HG03045 (cell line): Measurements from ENCODE around the gene CXCL5.
"Not testable (repeated sequence)": the region's sequence is repeated elsewhere in the genome, so short reads cannot be mapped to it uniquely, and the experiment has no call there.

Source experiments
- ATAC-seq: cut with Tn5 transposase; IDR thresholded peaks from one replicate; pipeline ENCODE4 v1.9.1; 2021; ENCODE audit warnings: mild to moderate bottlenecking, moderate library complexity; ENCODE audit not compliant: unreplicated experiment

CXCL5 gene

DNA sequence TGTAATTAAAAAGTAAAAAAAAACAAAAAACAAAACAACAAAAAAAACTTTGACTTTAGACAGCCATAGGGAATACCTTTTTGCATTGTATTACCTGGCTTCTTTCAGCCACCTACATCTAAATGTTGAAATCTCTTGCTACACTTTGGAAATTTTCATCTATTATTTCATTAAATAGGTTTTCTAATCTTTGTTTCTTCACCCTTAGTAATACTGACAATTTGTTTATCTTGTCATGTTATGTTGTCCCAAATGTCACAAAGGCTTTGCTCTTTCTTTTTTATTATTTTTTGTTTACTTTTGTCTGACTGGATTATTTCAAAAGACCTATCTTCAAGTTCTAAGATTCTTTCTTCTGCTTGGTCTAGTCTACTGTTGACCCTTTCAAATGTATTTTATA lies 24.1 kb downstream of the CXCL5 start:
- no peak for ATAC-seq

DNA sequence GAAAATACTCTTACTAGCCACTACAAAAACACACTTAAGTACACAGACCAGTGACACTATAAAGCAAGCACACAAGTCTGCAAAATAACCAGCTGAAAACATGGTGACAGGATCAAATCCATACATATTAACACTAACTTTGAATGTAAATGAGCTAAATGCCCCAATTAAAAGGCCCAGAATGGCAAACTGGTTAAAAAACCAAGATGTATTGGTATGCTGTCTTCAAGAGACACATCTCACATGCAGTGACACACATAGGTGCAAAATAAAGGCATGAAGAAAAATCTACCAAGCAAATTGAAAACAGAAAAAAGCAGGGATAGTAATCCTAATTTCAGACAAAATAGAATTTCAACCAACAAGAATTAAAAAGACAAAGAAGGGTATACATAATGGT lies 27.5 kb downstream of the CXCL5 start:
- no peak for ATAC-seq

DNA sequence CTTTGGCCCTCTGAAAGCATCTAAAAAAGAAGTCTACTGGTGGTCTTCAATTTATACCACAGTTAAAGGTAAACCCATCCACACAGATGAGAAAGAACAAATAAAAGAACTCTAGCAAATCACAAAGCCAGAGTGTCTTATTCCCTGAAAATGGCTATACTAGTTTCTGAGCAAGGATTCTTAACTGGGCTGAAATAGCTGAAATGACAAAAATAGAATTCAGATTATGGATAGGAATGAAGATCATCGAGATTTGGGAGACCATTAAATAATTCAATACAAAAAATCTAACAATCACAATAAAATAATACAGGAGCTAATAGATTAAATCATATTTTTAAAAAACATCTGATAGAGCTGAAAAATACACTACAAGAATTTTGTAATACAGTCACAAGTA lies 28.5 kb downstream of the CXCL5 start:
- no peak for ATAC-seq

DNA sequence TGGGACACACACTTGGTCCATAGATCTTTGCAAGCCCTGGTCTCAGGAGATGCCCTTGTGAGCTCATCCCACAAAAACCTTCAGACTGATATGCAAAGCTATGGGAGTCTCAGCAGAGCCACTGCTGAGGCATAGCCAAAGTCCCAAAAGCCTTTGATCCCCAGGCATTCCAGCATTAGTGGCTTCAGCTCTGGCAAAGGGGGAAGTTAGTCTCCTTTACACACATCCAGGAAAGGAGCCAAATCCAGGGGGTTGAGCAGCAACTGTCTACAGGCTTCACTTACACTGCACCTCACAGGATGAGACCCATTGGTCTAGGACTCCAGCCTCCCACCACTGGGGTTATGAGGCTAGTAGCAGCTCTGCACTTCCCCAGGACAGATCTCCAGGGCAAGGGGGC lies 30.6 kb downstream of the CXCL5 start:
- no peak for ATAC-seq

DNA sequence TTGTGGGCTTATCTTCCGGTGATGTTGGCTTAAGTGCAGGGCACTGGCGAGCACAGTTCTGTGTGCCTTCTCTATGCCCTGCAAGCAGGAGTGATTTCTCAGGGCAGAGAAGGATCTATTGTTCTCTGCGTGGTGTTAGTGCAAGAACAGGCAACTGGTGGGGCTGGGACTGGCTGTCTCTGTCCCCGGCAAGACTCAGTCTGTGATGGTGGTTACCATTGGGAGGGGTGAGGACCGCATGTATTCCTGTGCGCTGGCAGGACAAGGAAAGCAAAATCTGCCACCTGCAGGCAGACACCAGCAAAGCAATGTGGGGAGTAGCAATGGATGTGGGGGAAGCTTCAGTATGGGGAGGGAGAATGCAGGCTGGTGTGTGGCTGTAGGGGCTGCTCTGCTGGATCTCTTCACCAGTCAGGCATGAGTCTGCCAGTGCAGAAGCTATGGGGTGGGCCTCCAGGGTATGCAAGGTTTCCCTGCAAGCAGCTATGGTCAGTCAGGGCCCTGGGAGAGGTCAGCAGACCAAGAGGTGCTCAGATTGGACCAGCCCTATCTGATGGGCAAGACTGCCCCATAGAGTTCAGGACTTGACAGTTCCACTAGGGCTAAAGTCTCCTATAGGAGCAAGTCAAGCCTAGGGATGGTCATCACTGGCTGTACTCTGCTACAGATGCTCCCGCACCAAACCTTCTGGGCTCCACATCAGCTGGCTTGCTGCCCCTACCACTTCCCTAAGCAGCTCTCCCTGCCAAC lies 33.4 kb downstream of the CXCL5 start:
- no peak for ATAC-seq

DNA sequence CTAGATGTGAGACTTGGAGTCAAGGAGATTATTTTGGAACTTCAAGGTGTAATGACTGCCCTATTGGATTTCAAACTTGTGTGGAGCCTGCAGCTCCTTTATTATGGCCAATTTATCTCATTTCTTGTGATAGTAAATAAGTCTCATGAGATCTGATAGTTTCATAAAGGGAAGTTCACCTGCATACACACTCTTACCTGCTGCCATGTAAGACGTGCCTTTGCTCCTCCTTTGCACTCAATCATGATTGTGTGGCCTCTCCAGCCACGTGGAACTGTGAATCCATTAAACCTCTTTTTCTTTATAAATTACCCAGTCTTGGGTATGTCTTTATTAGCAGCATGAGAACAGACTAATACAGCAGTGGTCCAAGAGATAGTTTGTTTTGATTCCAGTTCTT lies 35.8 kb downstream of the CXCL5 start:
- no peak for ATAC-seq

DNA sequence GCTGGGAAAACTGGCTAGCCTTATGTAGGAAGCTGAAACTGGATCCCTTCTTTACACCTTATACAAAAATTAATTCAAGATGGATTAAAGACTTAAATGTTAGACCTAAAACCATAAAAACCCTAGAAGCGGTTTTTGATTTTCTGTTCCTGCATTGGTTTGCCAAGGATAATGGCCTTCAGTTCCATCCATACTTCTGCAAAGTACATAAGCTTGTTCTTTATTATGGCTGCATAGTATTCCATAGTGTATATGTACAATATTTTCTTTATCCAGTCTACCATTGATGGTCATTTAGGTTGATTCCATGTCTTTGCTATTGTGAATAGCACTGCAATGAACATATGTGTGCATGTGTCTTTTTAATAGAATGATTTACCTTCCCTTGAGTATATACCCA lies 39.4 kb downstream of the CXCL5 start:
- not testable (repeated sequence) for ATAC-seq

DNA sequence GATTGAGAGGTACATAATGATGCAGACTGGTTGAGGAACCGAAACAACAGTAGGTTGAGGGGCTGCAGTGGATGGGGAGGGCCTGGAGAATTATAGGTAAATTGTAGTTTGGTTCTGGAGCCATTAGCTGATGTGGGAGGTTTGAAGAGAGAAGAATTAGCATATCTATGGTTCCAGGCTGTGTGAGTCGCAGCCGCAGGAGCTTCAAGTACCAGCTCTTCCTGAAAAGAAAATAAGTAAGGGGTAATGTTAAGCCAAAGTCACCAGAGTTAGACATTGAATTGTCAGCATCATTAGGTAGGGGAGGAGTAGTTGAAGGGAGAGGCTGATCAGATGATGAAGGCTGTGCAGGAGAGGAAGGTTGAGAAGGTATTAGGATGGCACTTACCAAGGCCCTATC lies 46.1 kb downstream of the CXCL5 start:
- no peak for ATAC-seq

DNA sequence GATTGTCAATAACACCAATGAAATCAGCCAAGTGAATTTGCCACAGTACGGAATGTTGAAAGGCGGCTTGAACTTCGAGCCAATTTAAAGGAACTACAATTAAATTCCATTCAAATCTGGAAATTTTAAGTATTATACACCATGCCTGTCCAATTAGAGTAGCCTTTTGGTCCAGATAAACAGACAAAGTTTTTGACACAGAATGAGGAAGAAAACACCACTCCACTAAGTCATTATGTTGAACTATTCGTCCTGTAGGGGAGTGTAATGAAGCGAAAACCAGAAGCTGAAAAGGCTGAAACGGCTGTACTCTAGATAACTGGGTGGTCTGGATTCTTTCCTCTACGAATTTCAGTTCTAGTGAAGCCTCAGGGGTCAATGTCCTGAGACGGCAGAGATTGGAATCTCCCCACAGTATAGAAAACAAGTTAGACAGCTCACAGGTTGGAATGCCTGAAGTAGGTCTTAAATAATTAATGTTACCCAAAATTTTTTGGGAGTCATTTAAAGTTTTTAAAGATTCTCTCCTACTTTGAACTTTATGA lies 48.0 kb downstream of the CXCL5 start:
- not testable (repeated sequence) for ATAC-seq

DNA sequence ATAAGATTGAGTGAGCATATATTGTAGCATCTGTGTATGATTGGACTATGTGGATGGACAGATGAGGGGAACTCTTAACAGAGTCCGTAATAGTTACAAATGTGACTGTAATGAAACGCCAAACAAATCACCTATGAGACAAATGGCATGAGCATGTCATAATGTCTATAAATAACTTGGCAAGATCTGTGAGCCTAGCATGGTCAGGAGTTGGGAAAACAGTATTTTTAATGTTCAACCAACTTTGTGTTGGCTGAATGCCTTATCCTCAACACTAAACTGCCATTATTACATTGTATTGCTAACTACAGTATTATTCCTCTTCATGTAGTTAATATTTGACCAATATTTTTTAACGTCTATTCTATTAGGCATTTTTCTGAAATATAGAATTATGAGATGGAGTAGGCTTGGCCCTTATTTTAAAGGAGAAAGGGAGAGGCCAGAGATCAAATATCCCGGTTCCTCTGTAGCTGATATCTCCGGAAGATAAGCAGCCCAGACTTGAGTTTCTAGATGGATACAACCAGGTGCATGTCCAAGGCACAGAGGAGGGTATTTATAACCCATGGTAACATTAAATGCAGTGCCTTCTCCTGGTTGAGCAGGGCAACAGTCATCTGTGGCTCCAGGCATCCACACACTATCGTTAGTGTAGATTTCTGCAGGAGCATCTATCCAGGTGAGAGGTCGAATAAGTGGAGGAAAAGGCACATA lies 49.3 kb downstream of the CXCL5 start:
- ATAC-seq = no peak

DNA sequence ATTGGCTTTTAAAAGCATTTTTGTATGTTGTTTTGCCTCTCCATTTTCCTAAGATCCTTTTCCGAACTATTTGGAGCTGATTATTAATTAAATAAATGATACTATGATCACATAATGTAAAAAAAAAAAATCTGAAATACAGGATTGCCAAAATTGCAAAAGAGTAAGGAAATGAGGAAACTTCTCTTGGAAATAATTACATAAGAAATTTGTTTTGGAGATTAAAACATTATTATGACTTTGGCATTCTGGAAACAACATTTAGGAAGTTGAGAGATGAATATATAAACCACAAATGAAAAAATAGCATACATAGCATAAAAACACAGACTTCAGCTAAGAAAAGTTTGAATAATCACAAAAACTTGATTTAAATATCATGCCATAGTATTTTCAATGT lies 50.2 kb downstream of the CXCL5 start:
- ATAC-seq = no peak

DNA sequence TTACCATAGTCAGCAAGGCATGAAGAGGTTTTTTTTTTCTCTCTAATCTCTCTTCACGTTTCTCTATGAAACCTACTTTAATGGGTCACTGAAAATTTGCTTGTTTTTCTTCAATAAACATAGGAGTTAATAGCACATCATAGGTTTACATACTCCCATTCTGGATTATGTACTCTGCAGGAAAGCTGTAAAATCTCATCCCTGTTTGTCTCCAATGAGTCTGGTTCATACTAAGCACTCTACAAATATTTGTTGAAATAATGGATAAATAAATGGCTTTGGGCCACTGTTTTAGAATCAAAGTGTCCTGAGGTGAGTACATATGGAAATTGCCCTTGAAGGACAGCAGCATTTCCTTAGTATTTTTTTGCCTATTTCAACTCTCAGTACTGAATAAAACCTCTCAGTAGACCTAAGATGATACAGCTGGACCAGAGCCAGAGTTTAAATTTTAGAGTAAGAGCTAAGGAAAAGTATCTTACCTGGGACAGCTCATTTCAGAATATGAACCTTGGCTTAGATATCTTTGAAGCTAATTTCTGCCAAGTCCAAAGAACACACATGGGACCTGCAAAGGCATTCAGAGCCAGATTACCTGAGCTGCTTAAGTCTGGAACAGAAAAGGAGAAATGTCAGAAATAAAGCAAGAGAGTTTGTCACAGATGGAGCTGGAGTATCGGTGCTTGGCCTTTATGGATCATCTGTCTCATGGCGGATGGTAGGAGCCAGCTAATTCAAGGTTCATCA lies 51.1 kb downstream of the CXCL5 start:
- no peak for ATAC-seq

DNA sequence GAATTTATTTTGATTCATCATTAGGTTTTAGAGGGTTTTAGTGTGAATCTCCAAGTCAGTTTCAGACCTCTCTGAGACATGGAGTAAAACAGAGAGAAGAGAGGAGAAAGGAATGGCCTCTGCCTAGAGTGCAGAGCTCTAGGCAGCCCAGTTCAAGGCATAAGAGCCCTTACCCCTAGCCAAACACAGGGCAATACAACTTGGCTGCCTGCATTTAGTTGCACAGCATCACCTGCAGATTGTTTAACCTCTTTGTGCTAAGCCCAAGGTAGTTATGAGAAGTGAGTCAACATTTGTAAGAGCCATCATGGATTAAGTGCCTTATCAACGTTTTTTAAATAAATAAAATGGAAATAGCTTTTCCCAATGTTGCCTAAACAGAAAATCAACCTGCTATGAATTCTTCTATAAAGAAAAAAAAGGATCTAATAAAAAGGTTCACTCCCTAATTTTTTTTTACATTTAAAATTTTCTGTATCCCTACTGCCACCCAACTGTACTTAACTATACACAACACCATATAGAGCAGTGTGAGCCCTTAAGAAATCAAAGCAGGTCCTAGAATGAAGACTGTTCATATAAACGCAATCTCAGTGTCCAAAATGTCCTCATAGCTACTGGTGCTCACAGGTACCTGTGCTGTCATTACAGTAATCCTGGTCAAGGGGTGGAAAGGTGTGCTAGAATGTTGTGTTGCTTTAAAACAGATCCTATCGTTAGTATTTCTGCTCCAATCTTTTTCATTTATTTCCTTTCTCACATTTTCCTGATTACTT lies 52.6 kb downstream of the CXCL5 start:
- no peak for ATAC-seq
